Left renal cortex interstitium (tissue), 4 donors: ENCODE data around the gene B3GNT7. TPM values are rescaled to one million over a fixed set of nuclear protein-coding genes. Genes with fewer than 3 reads are reported as not detected.
"Not testable (repeated sequence)": the region's sequence is repeated elsewhere in the genome, so short reads cannot be mapped to it uniquely, and the experiment has no call there.

Source experiments
- DNase-seq, 4 donors: peaks; one replicate each; pipeline ENCODE4 v3.0.0-alpha.2; 2013; ENCODE audit warnings: low read depth in 4 of 4, low spot score in 2 of 4, missing footprints in 1 of 4
- polyA plus RNA-seq, 4 donors: library from polyadenylated mRNA; unstranded; fragments of 120-200 nt; gene quantifications; one replicate each; pipeline ENCODE4 v1.2.1, GENCODE V29; 2013; ENCODE audit not compliant: insufficient read length in 4 of 4

The B3GNT7 gene
- polyA plus RNA-seq, 4 donors, result 2.7 to 4.2 (median 3.5) TPM

GRCh38 chr2:231399046-231399852, 3.7 kb downstream of the B3GNT7 start:
- DNase-seq, result no peak

GRCh38 chr2:231399853-231400680, 4.6 kb downstream of the B3GNT7 start:
- no peak for DNase-seq

GRCh38 chr2:231400681-231401080, 5.2 kb downstream of the B3GNT7 start:
- DNase-seq, result not testable (repeated sequence)

GRCh38 chr2:231401101-231401500, 5.6 kb downstream of the B3GNT7 start:
- DNase-seq, result not testable (repeated sequence)

GRCh38 chr2:231403421-231404182, 8.1 kb downstream of the B3GNT7 start:
- not testable (repeated sequence) for DNase-seq

GRCh38 chr2:231404183-231404578, 8.7 kb downstream of the B3GNT7 start:
- not testable (repeated sequence) for DNase-seq

- not testable (repeated sequence) for DNase-seq
Observed at GRCh38 chr2:231405601-231406367, 10.3 kb downstream of the B3GNT7 start.

GRCh38 chr2:231407686-231408085, 12.2 kb downstream of the B3GNT7 start:
- not testable (repeated sequence) for DNase-seq

- DNase-seq, result not testable (repeated sequence)
Observed at GRCh38 chr2:231408304-231408703, 12.8 kb downstream of the B3GNT7 start.

- DNase-seq, result no peak
Observed at GRCh38 chr2:231409776-231410175, 14.3 kb downstream of the B3GNT7 start.

- DNase-seq, result no peak
Observed at GRCh38 chr2:231410293-231411004, 14.9 kb downstream of the B3GNT7 start.

GRCh38 chr2:231411237-231411636, 15.7 kb downstream of the B3GNT7 start:
- DNase-seq, result no peak

- DNase-seq, result peak in 3 of 4 donors; percentile 67 to 76 (median 69)
Observed at GRCh38 chr2:231411831-231412617, 16.5 kb downstream of the B3GNT7 start.

GRCh38 chr2:231412618-231412963, 17.1 kb downstream of the B3GNT7 start:
- no peak for DNase-seq

GRCh38 chr2:231413456-231413855, 17.9 kb downstream of the B3GNT7 start:
- DNase-seq, result no peak

- DNase-seq, result no peak
Observed at GRCh38 chr2:231413921-231414476, 18.5 kb downstream of the B3GNT7 start.

GRCh38 chr2:231415029-231415428, 19.5 kb downstream of the B3GNT7 start:
- no peak for DNase-seq
